Nephron progenitor cell (in vitro differentiated cells): ENCODE results near the gene EHD1.
"Not testable (repeated sequence)": the region's sequence is repeated elsewhere in the genome, so short reads cannot be mapped to it uniquely, and the experiment has no call there.

Source experiments
- DNase-seq: peaks from one replicate; pipeline ENCODE4 v3.0.0; 2021
- H3K27ac Mint-ChIP-seq: 2 replicates; pipeline ENCODE4 v1.8.0; 2021; ENCODE audit warnings: mild to moderate bottlenecking, moderate library complexity, mixed read lengths
- H3K27me3 Mint-ChIP-seq: 2 replicates; pipeline ENCODE4 v1.8.0; 2021; ENCODE audit warnings: mild to moderate bottlenecking, low read depth, mixed read lengths; ENCODE audit not compliant: poor library complexity
- H3K36me3 Mint-ChIP-seq: 2 replicates; pipeline ENCODE4 v1.8.0; 2021; ENCODE audit warnings: low read depth, mixed read lengths
- H3K4me1 Mint-ChIP-seq: 2 replicates; pipeline ENCODE4 v1.8.0; 2021; ENCODE audit warnings: mixed read lengths
- H3K4me3 Mint-ChIP-seq: 2 replicates; pipeline ENCODE4 v1.8.0; 2021; ENCODE audit warnings: mild to moderate bottlenecking, moderate library complexity, mixed read lengths
- H3K9me3 Mint-ChIP-seq: 2 replicates; pipeline ENCODE4 v1.8.0; 2021; ENCODE audit warnings: mild to moderate bottlenecking, moderate library complexity, mixed read lengths
- TF ChIP-seq, protein P1 (sequence below): fragments of 200-600 bp; sonication (generic); IDR thresholded peaks from 2 replicates; pipeline ENCODE4 v1.5.0; 2021; ENCODE audit warnings: antibody characterized with exemption

EHD1 gene

DNA sequence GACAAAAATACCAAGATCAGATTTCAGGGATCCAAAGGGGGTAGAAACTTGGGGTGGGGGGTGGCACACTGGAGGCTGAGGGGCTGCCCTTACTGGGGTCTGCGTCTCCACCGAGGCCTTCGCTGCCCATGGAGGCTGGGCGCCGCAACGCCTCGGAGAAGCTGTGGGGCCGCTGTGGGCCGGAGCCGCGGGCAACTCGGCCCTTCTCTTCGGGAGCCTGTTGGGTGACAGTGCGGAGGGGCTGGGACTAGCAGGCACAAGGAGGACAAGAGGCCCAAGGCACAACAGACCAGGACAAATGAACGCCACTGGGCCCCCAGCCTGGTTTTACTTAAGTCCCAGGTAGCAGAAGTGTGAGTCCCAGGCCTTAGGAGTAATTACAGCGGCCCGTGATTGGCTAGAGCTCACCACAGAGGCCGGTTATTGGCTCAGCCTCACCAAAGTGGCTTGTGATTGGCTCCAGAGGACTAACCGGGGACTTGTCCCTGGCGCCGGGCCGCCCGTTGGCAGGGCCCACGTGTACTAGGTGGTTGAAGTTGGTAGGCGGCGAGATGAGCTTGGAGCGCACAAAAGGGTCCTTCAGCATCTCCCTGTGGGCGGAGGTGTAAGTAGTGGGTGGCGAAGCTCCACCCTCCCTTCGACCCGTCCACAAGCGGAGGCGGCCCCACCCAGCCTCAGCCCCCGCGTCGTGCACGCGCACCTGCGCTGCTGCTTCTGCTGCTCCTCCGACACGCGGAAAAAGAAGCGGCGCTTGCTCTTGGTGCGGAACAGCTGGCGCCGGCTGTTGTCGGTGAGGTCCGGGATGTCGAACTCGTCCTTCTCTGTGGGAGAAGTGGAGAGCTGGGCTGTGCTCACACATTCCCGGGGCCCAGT is 51.6 kb downstream of the EHD1 start:
- H3K9me3 Mint-ChIP-seq, result no peaks in the 10 kb centered on the region
- H3K4me3 Mint-ChIP-seq, result no peak overlapping the region
- peaks cover 23% of the 10 kb centered on the region for H3K4me1 Mint-ChIP-seq
- H3K27ac Mint-ChIP-seq, result no peak overlapping the region
- H3K27me3 Mint-ChIP-seq, result peaks cover 14% of the 10 kb centered on the region
- DNase-seq, result no peak
- TF ChIP-seq, protein P1, sequence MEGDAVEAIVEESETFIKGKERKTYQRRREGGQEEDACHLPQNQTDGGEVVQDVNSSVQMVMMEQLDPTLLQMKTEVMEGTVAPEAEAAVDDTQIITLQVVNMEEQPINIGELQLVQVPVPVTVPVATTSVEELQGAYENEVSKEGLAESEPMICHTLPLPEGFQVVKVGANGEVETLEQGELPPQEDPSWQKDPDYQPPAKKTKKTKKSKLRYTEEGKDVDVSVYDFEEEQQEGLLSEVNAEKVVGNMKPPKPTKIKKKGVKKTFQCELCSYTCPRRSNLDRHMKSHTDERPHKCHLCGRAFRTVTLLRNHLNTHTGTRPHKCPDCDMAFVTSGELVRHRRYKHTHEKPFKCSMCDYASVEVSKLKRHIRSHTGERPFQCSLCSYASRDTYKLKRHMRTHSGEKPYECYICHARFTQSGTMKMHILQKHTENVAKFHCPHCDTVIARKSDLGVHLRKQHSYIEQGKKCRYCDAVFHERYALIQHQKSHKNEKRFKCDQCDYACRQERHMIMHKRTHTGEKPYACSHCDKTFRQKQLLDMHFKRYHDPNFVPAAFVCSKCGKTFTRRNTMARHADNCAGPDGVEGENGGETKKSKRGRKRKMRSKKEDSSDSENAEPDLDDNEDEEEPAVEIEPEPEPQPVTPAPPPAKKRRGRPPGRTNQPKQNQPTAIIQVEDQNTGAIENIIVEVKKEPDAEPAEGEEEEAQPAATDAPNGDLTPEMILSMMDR, result no peak
- peaks cover 5% of the 10 kb centered on the region for H3K36me3 Mint-ChIP-seq

DNA sequence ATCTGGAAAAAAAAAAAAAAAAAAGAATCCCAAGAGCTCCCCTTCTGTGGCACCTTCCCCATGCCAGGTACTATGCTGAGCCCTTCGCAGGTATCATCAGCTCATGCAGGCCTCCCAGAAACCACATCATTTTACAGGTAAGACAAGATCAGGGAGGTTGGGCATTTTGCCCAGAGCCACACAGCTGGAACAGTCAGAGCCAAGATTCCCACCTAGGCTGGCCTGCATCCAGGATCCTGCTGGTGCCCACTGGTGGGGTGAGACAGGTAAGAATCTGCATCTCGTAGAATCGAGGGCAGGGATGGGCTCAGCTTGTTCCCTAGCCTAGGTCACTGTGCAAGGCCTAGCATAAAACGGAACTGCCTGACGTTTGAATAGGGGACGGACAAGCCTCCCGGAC is 52.4 kb downstream of the EHD1 start:
- no peak overlapping the region for H3K4me3 Mint-ChIP-seq
- peaks cover 14% of the 10 kb centered on the region for H3K27me3 Mint-ChIP-seq
- TF ChIP-seq, protein P1, result no peak
- DNase-seq, result no peak
- peaks cover 5% of the 10 kb centered on the region for H3K36me3 Mint-ChIP-seq
- H3K9me3 Mint-ChIP-seq, result no peaks in the 10 kb centered on the region
- H3K27ac Mint-ChIP-seq, result no peak overlapping the region
- peaks cover 23% of the 10 kb centered on the region for H3K4me1 Mint-ChIP-seq

DNA sequence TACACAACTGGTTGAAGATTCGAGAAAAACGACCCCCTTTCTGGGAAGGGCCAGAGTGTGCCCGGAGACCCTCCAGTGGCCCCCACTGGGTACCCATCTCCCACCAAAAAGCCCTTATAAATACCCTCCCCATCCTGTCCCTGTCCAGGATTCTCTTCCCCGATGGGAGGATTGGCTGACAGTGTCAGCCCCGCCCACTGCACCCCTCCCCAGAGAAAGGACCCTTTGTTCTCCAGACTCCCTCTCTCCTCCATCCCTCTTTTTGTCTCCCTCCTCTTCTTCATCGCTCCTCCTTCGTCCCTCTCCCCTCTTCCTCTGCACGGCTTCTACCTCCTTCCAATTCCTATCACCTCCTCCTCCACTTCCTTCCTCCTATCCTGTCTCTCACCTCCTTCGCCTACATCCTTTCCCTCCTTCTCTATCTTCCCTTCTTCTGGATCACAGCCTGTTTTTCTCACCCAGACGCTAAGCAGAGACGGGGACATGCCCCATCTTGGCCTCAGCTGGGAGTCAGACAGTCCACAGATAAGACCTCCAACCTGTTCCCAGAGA is 54.8 kb downstream of the EHD1 start:
- Mint-ChIP-seq H3K27ac (no peak overlapping the region), H3K9me3 (no peaks in the 10 kb centered on the region), H3K27me3 (peaks cover 10% of the 10 kb centered on the region), H3K4me1 (peaks cover 13% of the 10 kb centered on the region), H3K36me3 (peaks cover 5% of the 10 kb centered on the region), H3K4me3 (no peak overlapping the region)
- TF ChIP-seq, protein P1, result no peak
- DNase-seq, result no peak

DNA sequence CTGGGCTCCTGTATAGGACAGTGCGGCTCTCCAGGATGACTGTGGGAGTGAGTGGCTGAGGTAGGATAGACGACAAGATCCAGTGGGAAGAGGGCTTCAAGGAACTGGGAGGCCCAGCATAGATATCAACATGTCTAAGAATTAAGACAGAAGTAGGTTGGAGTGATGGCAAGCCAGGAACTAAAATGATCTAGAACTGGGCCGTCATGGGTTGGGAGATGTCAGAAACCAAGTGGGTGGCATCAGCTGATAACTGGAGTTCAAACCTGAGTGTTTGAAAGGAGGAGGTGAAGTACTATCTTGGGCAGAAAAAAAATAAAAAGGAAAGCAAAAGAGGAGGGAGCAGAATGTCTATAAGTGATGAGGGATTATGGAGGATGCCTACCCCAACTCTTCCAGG is 60.9 kb downstream of the EHD1 start:
- Mint-ChIP-seq H3K4me1 (peaks cover 11% of the 10 kb centered on the region), H3K27me3 (peaks cover 5% of the 10 kb centered on the region), H3K4me3 (no peak overlapping the region), H3K9me3 (no peaks in the 10 kb centered on the region), H3K36me3 (no peaks in the 10 kb centered on the region), H3K27ac (no peak overlapping the region)
- no peak for DNase-seq
- TF ChIP-seq, protein P1, result no peak

DNA sequence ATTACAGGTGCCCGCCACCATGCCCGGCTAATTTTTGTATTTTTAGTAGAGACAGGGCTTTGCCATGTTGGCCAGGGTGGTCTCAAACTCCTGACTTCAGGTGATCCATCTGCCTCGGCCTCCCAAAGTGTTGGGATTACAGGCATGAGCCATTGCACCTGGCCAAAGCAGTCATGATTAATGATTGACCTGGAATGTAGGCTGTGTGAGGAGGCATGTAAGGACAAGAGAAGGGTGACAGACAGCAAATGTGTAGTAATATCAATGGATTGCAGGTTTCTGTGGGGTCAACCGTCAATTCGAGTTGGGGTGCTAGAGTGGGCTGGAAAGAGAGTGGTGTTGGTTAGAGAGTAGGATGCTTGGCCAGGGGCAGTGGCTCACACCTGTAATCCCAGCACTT is 63.0 kb downstream of the EHD1 start:
- not testable (repeated sequence) for H3K27ac Mint-ChIP-seq, H3K27me3 Mint-ChIP-seq, H3K4me3 Mint-ChIP-seq

DNA sequence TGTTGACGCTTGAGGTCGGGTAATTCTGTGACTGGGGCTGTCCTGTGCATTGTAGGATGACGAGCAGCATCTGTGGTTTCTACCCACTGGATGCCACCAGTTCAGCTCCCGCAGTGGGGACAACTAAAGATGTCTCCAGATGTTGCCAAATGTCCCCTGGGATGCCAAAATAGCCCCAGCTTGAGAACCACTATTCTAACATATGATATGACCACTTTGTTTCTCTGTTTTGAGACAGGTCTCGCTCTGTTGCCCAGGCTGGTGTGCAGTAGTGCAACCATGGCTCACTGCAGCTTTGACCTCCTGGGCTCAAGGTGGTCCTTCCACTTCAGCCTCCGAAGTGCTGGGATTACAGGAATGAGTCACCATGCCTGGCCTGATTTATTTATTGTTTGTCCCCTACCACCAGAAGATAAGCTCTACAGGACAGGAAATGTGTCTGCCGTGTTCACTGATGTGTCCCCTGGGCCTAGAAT is 63.7 kb downstream of the EHD1 start:
- Mint-ChIP-seq H3K4me1 (peaks cover 18% of the 10 kb centered on the region), H3K27me3 (peaks cover 9% of the 10 kb centered on the region), H3K36me3 (no peaks in the 10 kb centered on the region)

More for the DNA sequence above, 63.0 kb downstream of the EHD1 start:
- not testable (repeated sequence) for H3K36me3 Mint-ChIP-seq, DNase-seq, H3K9me3 Mint-ChIP-seq
- peaks cover 16% of the 10 kb centered on the region for H3K4me1 Mint-ChIP-seq

More for the DNA sequence above, 63.7 kb downstream of the EHD1 start:
- no peaks in the 10 kb centered on the region for H3K9me3 Mint-ChIP-seq
- TF ChIP-seq, protein P1, result no peak
- DNase-seq, result no peak
- no peak overlapping the region for H3K27ac Mint-ChIP-seq
- no peak overlapping the region for H3K4me3 Mint-ChIP-seq
